Astrocyte (in vitro differentiated cells and primary cell): ENCODE measurements around the gene GGTLC2.

ENCODE experiments used
- EZH2 ChIP-seq: IDR thresholded peaks from 2 replicates; pipeline ENCODE4 v1.6.1; 2012; ENCODE audit warnings: mild to moderate bottlenecking, low read length, inconsistent platforms; ENCODE audit not compliant: insufficient read depth
- TF ChIP-seq, protein P1 (sequence below): IDR thresholded peaks from 2 replicates; pipeline ENCODE4 v1.5.1; 2011; ENCODE audit warnings: low read depth, mild to moderate bottlenecking, inconsistent platforms, low read length, moderate library complexity; ENCODE audit not compliant: insufficient read depth

GRCh38 chr22:22682807-22683667 lies 38.6 kb downstream of the GGTLC2 start:
- TF ChIP-seq, protein P1, sequence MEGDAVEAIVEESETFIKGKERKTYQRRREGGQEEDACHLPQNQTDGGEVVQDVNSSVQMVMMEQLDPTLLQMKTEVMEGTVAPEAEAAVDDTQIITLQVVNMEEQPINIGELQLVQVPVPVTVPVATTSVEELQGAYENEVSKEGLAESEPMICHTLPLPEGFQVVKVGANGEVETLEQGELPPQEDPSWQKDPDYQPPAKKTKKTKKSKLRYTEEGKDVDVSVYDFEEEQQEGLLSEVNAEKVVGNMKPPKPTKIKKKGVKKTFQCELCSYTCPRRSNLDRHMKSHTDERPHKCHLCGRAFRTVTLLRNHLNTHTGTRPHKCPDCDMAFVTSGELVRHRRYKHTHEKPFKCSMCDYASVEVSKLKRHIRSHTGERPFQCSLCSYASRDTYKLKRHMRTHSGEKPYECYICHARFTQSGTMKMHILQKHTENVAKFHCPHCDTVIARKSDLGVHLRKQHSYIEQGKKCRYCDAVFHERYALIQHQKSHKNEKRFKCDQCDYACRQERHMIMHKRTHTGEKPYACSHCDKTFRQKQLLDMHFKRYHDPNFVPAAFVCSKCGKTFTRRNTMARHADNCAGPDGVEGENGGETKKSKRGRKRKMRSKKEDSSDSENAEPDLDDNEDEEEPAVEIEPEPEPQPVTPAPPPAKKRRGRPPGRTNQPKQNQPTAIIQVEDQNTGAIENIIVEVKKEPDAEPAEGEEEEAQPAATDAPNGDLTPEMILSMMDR, result no peak
- no peak for TF ChIP-seq EZH2
